ENCODE measurements around the gene KNDC1.
"Not testable (repeated sequence)": the region's sequence is repeated elsewhere in the genome, so short reads cannot be mapped to it uniquely, and the experiment has no call there.

Gene KNDC1, protein sequence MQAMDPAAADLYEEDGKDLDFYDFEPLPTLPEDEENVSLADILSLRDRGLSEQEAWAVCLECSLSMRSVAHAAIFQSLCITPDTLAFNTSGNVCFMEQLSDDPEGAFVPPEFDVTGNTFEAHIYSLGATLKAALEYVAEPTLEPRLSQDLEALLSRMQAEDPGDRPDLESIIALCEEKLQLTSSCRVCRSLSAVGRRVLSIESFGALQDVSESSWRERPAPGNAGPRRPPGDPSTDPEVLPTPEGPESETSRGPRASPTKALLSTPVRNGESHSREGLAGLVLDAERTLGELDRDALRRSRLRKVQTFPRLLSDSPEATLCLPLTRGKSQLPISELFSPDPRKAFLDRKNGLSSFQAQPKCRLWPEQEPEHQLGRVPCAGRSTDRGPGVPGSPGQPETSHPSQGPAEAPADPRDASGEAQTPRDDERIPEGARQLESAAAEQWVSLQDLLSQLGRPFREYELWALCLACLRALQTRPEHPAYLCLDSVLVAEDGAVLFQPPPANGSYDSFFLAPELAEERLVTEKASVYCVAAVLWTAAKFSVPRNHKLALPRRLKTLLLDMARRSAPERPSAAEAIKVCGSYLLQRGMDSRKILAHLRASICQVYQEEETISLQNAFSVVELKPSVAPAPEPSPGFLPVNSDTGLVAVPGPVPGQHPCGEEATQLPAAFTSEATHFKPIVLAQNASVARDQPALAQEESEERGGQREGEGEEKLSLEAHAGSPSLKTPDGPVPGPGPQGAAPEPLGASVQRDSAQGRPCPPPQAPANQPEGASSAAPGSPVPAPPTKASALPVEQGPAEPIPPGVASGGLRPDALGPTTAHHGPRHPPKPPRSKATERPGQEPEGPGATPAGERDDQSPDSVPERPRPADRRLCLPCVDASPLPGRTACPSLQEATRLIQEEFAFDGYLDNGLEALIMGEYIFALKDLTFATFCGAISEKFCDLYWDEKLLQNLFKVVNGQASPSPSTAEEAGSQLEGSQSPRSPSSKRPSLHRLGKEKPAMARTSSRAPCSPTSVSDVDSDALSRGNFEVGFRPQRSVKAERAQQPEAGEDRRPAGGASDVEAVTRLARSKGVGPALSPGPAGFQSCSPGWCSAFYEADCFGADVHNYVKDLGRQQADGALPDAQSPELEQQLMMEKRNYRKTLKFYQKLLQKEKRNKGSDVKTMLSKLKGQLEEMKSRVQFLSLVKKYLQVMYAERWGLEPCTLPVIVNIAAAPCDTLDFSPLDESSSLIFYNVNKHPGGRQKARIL (N-terminal part only)

DNA sequence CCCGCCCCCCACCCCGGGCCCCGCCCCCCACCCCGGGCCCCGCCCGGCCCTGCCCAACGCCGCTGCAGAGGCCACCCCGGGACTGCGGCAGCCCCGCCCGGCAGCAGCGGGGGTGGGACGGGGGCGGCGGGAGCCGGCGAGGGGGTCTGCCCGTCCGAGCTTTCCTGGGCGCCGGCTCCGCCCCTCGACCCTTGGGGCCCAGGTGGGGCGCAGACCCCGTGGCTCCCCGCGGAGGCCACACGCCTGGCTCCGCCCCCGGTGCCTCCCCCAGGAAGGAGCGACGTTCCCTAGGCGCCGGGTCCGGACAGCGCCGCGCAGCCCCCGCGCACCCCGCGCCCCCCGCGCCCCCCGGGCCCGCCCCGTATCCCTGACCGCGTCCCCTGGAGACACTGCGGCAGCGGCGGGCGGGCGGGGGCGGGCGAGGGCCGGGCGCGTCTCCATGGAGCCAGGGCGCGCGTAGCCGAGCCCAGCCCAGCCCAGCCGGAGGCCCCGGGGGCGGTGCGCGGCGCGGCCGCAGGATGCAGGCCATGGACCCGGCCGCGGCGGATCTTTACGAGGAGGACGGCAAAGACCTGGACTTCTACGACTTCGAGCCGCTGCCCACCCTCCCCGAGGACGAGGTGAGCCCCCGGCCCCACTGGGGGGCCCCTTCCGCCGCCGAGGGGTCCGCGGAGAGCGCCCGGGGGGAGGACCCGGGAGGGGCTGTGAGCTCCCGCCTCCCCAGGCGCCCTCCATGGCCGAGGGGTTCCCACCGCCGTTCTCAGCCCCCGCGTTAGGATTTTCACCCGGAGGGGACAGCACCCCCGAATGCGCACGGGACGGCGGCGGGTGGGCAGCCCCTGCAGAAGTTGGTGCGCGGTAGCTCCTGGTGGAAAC lies at the start of gene KNDC1:
Gene KNDC1, plus strand, starts transcription at position 270 of the 876 bp plus-strand sequence. Its CDS starts 249 bp downstream, at position 519.
- no peak within 1 kb of the TSS for H3K9ac ChIP-seq (ENCODE audit: insufficient read length)
- no peak within 1 kb of the TSS for H3K27ac ChIP-seq
- DNase-seq (ENCODE audit: low read depth, low spot score), result no peak
- H3K36me3 ChIP-seq (ENCODE audit: insufficient read depth, low read length), result no peaks in the 10 kb centered on the region
- H3K4me3 ChIP-seq, result no peak within 1 kb of the TSS
- H3K9me3 ChIP-seq (ENCODE audit: low read depth, low read length), result no peaks in the 10 kb centered on the region
- TF ChIP-seq FOXP2 (optimal IDR thresholded peaks at IDR 0.05; ENCODE audit: control extremely low read depth, extremely low read length, insufficient read depth) (no peak), EZH2 (IDR thresholded peaks at IDR 0.05) (no peak), POLR2AphosphoS5 (IDR thresholded peaks at IDR 0.05; ENCODE audit: borderline replicate concordance, low read depth, low read length) (no peak)

DNA sequence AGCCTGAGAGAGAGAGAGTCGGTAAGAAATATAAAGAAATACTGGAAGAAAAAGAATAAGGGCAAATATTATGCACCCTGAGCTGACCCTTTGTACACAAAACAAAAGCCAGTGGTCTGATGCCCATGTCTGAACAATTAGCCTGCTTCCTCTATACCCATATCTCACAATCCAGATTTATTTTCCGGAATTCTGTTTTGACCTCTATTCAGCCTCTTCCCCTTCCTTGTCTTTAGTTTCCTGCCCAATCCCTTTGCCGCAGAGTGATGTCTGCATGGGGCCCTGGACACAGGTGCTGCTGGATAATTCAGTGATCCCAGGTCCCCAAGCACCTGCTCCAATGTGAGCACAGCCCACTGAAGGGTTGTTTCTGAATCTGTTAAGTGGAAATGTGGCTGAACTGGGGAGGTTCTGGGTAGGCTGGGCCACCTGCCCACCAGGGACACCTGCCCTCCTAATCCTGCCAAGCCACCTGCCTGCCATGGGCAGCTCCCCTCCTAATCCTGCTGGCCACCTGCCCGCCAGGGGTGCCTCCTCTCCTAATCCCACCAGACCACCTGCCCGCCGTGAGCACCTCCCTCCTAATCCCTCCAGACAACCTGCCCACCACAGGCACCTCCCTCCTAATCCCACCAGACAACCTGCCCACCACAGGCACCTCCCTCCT lies 49.3 kb upstream of the KNDC1 start:
- TF ChIP-seq FOXP2 (optimal IDR thresholded peaks at IDR 0.05; ENCODE audit: control extremely low read depth, extremely low read length, insufficient read depth), result no peak
- TF ChIP-seq EZH2 (IDR thresholded peaks at IDR 0.05), result no peak
- no peak for TF ChIP-seq POLR2AphosphoS5 (IDR thresholded peaks at IDR 0.05; ENCODE audit: borderline replicate concordance, low read depth, low read length)
- Histone ChIP-seq H3K9ac (ENCODE audit: insufficient read length) (no peak overlapping the region), H3K27ac (no peak overlapping the region), H3K36me3 (ENCODE audit: insufficient read depth, low read length) (no peaks in the 10 kb centered on the region), H3K4me3 (no peak overlapping the region), H3K9me3 (ENCODE audit: low read depth, low read length) (no peaks in the 10 kb centered on the region)
- DNase-seq (ENCODE audit: low read depth, low spot score), result no peak

DNA sequence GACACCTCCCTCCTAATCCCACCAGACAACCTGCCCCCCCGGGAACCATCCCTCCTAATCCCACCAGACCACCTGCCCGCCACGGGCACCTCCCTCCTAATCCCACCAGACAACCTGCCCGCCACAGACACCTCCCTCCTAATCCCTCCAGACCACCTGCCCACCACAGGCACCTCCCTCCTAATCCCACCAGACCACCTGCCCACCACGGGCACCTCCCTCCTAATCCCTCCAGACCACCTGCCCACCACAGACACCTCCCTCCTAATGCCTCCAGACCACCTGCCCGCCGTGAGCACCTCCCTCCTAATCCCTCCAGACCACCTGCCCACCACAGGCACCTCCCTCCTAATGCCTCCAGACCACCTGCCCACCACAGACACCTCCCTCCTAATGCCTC lies 48.4 kb upstream of the KNDC1 start:
- H3K4me3 ChIP-seq; H3K36me3 ChIP-seq (ENCODE audit: insufficient read depth, low read length); H3K27ac ChIP-seq; H3K9ac ChIP-seq (ENCODE audit: insufficient read length); DNase-seq (ENCODE audit: low read depth, low spot score); H3K9me3 ChIP-seq (ENCODE audit: low read depth, low read length): not testable (repeated sequence)

DNA sequence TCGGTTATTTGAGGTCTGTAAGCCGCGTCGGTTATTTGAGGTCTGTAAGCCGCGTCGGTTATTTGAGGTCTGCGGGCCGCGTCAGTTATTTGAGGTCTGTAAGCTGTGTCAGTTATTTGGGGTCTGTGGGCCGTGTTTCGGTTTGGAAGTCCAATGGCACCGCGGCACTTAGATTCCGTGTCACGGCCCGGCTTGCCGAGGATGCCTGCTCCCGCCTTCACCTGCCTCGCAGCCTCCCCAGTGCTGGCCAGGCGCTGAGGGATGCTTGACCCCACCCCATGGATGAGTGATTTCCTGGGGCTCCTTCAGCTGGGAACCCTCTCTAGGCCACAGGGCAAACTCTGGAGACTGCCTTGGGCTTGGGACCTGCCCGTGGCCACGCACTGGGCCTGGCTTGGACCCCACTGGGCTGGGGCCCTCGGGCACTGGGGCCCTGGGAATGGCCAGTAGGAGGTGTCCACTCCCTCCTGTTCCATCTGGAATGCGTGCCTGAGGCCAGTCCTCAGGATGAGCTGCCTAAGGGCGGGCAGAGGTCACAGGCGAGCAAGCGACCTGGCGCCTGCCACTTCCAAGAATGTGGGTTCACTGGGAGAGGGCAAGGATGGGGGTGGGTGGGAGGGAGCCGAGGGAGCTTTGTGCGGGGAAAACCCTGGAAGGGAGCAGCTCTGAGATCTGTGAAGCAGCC lies 46.7 kb upstream of the KNDC1 start:
- Histone ChIP-seq H3K27ac (no peak overlapping the region), H3K4me3 (no peak overlapping the region), H3K36me3 (ENCODE audit: insufficient read depth, low read length) (no peaks in the 10 kb centered on the region), H3K9ac (ENCODE audit: insufficient read length) (no peak overlapping the region), H3K9me3 (ENCODE audit: low read depth, low read length) (no peaks in the 10 kb centered on the region)
- no peak for DNase-seq (ENCODE audit: low read depth, low spot score)
- TF ChIP-seq FOXP2 (optimal IDR thresholded peaks at IDR 0.05; ENCODE audit: control extremely low read depth, extremely low read length, insufficient read depth) (no peak), EZH2 (IDR thresholded peaks at IDR 0.05) (no peak), POLR2AphosphoS5 (IDR thresholded peaks at IDR 0.05; ENCODE audit: borderline replicate concordance, low read depth, low read length) (no peak)

DNA sequence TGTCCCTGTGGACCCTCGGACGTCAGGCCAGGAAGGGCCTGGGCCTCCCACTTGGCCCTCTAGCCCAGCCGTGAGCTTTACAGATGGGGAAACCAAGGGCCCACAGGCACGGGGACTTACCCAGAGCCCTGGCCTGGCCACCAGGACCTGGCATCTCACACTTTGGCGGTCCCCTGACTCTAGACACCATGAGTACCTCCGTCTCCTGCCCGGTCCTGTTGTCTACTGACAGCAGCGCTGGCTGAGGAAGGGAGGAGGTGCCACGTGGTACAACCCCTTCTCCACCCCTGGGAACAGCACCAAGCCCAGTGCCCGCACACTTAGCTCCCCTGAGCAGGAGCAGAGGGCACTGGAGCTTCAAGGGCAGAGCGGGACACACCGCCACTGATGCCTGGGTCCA lies 46.2 kb upstream of the KNDC1 start:
- no peaks in the 10 kb centered on the region for H3K9me3 ChIP-seq (ENCODE audit: low read depth, low read length)
- H3K4me3 ChIP-seq, result no peak overlapping the region
- H3K9ac ChIP-seq (ENCODE audit: insufficient read length), result no peak overlapping the region
- H3K27ac ChIP-seq, result no peak overlapping the region
- DNase-seq (ENCODE audit: low read depth, low spot score), result no peak
- no peak for TF ChIP-seq EZH2 (IDR thresholded peaks at IDR 0.05)
- no peak for TF ChIP-seq FOXP2 (optimal IDR thresholded peaks at IDR 0.05; ENCODE audit: control extremely low read depth, extremely low read length, insufficient read depth)
- TF ChIP-seq POLR2AphosphoS5 (IDR thresholded peaks at IDR 0.05; ENCODE audit: borderline replicate concordance, low read depth, low read length), result no peak
- no peaks in the 10 kb centered on the region for H3K36me3 ChIP-seq (ENCODE audit: insufficient read depth, low read length)

DNA sequence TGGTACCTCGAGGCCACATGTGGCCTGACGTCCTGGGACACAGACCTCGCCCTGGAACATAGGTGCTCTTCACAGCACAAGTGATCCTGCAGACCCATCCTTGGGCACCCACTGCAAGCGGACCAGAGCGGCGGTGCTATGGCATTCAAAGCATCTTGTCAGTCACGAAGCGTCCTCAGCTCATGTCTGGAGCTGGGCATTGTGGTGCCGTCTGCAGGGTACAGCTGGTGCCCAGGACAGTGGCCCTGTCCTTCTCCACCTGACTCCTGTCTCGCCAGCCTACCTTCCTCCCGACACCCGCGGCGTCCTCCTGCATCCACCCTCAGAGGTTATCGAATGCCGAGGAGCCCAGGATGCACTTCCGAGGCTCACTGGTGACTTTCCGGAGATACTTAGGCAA lies 45.8 kb upstream of the KNDC1 start:
- Histone ChIP-seq H3K9ac (ENCODE audit: insufficient read length) (no peak overlapping the region), H3K36me3 (ENCODE audit: insufficient read depth, low read length) (no peaks in the 10 kb centered on the region), H3K9me3 (ENCODE audit: low read depth, low read length) (no peaks in the 10 kb centered on the region), H3K4me3 (no peak overlapping the region), H3K27ac (no peak overlapping the region)
- TF ChIP-seq POLR2AphosphoS5 (IDR thresholded peaks at IDR 0.05; ENCODE audit: borderline replicate concordance, low read depth, low read length) (no peak), FOXP2 (optimal IDR thresholded peaks at IDR 0.05; ENCODE audit: control extremely low read depth, extremely low read length, insufficient read depth) (no peak), EZH2 (IDR thresholded peaks at IDR 0.05) (no peak)
- DNase-seq (ENCODE audit: low read depth, low spot score), result no peak

All from SK-N-MC (cell line).